ENCODE measurements around the gene BCL7A.
"Not testable (repeated sequence)": the region's sequence is repeated elsewhere in the genome, so short reads cannot be mapped to it uniquely, and the experiment has no call there.

BCL7A gene

GRCh38 chr12:122046145-122046544 is 24.5 kb downstream of the BCL7A start:
- DNase-seq (ENCODE audit: low read depth) = no peak

GRCh38 chr12:122048151-122048550 is 26.5 kb downstream of the BCL7A start:
- DNase-seq (ENCODE audit: low read depth) = no peak
- TF ChIP-seq CTCF (IDR thresholded peaks at IDR 0.05; ENCODE audit: low read depth, low read length, missing control alignments) = no peak
- no peak overlapping the region for H3K4me3 ChIP-seq (ENCODE audit: low read depth, low read length)

More at GRCh38 chr12:122046145-122046544, 24.5 kb downstream of the BCL7A start:
- no peak overlapping the region for H3K4me3 ChIP-seq (ENCODE audit: low read depth, low read length)
- no peak for TF ChIP-seq CTCF (IDR thresholded peaks at IDR 0.05; ENCODE audit: low read depth, low read length, missing control alignments)

- TF ChIP-seq CTCF (IDR thresholded peaks at IDR 0.05; ENCODE audit: low read depth, low read length, missing control alignments) = no peak
- H3K4me3 ChIP-seq (ENCODE audit: low read depth, low read length) = no peak overlapping the region
- DNase-seq (ENCODE audit: low read depth) = no peak
Observed at GRCh38 chr12:122049827-122050226, 28.1 kb downstream of the BCL7A start.

- H3K4me3 ChIP-seq (ENCODE audit: low read depth, low read length) = no peak overlapping the region
- DNase-seq (ENCODE audit: low read depth) = no peak
- TF ChIP-seq CTCF (IDR thresholded peaks at IDR 0.05; ENCODE audit: low read depth, low read length, missing control alignments) = no peak
Observed at GRCh38 chr12:122050706-122051105, 29.0 kb downstream of the BCL7A start.

- no peak for DNase-seq (ENCODE audit: low read depth)
- no peak for TF ChIP-seq CTCF (IDR thresholded peaks at IDR 0.05; ENCODE audit: low read depth, low read length, missing control alignments)
- no peak overlapping the region for H3K4me3 ChIP-seq (ENCODE audit: low read depth, low read length)
Observed at GRCh38 chr12:122051231-122051876, 29.7 kb downstream of the BCL7A start.

- DNase-seq (ENCODE audit: low read depth) = no peak
- no peak overlapping the region for H3K4me3 ChIP-seq (ENCODE audit: low read depth, low read length)
- no peak for TF ChIP-seq CTCF (IDR thresholded peaks at IDR 0.05; ENCODE audit: low read depth, low read length, missing control alignments)
Observed at GRCh38 chr12:122052285-122052684, 30.6 kb downstream of the BCL7A start.

GRCh38 chr12:122054842-122055520 is 33.3 kb downstream of the BCL7A start:
- TF ChIP-seq CTCF (IDR thresholded peaks at IDR 0.05; ENCODE audit: low read depth, low read length, missing control alignments) = no peak
- H3K4me3 ChIP-seq (ENCODE audit: low read depth, low read length) = no peak overlapping the region
- no peak for DNase-seq (ENCODE audit: low read depth)

GRCh38 chr12:122056406-122056805 is 34.7 kb downstream of the BCL7A start:
- H3K4me3 ChIP-seq (ENCODE audit: low read depth, low read length); DNase-seq (ENCODE audit: low read depth): not testable (repeated sequence)
